K562 (cell line): Measurements from ENCODE around the gene INPP4B. TPM values are rescaled to one million over a fixed set of nuclear protein-coding genes. Genes with fewer than 3 reads are reported as not detected.

Experiments used
- ATAC-seq: fragments of 200-7000 bp; cut with Tn5 transposase; 3 replicates; pipeline ENCODE4 v1.9.1; 2020; ENCODE audit warnings: moderate library complexity
- BruUV-seq: library from RNA; stranded (reverse); fragments of 400-500 nt; replicated peaks from 2 replicates; lab custom pipeline; 2021; lab: Mats Ljungman, UMichigan
- CTCF ChIA-PET: fragments of 300-600 bp; formaldehyde crosslinking; extraction: SDS; loops from one replicate; lab custom pipeline; 2021; ENCODE audit warnings: low intra/inter-chr PET ratio; lab: Yijun Ruan, JAX
- POLR2A ChIA-PET: fragments of 300-600, 350-650 bp; sonication (Branson Sonifier 250); formaldehyde crosslinking; extraction: SDS; loops from one replicate; lab custom pipeline; 2021; ENCODE audit warnings: antibody characterized with exemption, inconsistent platforms; lab: Yijun Ruan, JAX
- DNase-seq, 4 experiments: peaks; one replicate each; pipeline versions ENCODE4 v3.0.0 to v3.0.0-alpha.2; 2011 to 2018; ENCODE audit warnings: low spot score in 3 of 4, mixed read lengths in 3 of 4; ENCODE audit errors: extremely low read depth in 1 of 4
- FAIRE-seq: peaks from 2 replicates; lab custom pipeline; 2011; peaks lifted over from hg19 to GRCh38; lab: Jason Lieb, UNC
- H2AFZ ChIP-seq: 2 replicates; pipeline ENCODE4 v1.6.0; 2011; ENCODE audit warnings: low read depth, low read length, control low read depth, inconsistent platforms
- H3K27ac ChIP-seq: fragments of 200-600 bp; 3 replicates; pipeline ENCODE4 v1.8.0; 2011; ENCODE audit warnings: low read depth, mild to moderate bottlenecking, control low read depth, inconsistent platforms, low read length, moderate library complexity, mixed read lengths; ENCODE audit errors: extremely low read depth
- H3K27me3 ChIP-seq, 2 experiments: fragments of 300-600 bp in 1 of 2; 2 replicates in 1 of 2; 3 replicates in 1 of 2; pipeline versions ENCODE4 v1.6.0 to v1.8.0; 2011; ENCODE audit warnings: inconsistent platforms in 2 of 2, low read length in 2 of 2, mild to moderate bottlenecking in 1 of 2, mixed read lengths in 1 of 2, moderate library complexity in 1 of 2; ENCODE audit not compliant: control insufficient read depth in 2 of 2, insufficient read depth in 2 of 2
- H3K36me3 ChIP-seq: fragments of 300-600 bp; 3 replicates; pipeline ENCODE4 v1.8.0; 2011; ENCODE audit warnings: mild to moderate bottlenecking, low read length, inconsistent platforms; ENCODE audit not compliant: control insufficient read depth, insufficient read depth
- H3K4me1 ChIP-seq, 2 experiments: fragments of 200-600 bp in 1 of 2; replicated peaks in 1 of 2; 2 replicates in 1 of 2; 3 replicates in 1 of 2; pipeline versions ENCODE4 v1.5.1 to v1.8.0; 2011; ENCODE audit warnings: inconsistent platforms in 2 of 2, low read length in 2 of 2, mild to moderate bottlenecking in 1 of 2, mixed read lengths in 1 of 2, moderate library complexity in 1 of 2; ENCODE audit not compliant: control insufficient read depth in 2 of 2, insufficient read depth in 2 of 2
- H3K4me2 ChIP-seq: 2 replicates; pipeline ENCODE4 v1.6.1; 2011; ENCODE audit warnings: low read length, control low read depth, inconsistent platforms, mixed read lengths; ENCODE audit not compliant: insufficient read depth
- H3K4me3 ChIP-seq: fragments of 200-600 bp; sonication (generic), shearing (Covaris generic); 2 replicates; pipeline ENCODE4 v1.5.1; 2016; ENCODE audit warnings: control low read depth, inconsistent platforms
- H3K79me2 ChIP-seq: fragments of 200-600 bp; 3 replicates; pipeline ENCODE4 v1.8.0; 2011; ENCODE audit warnings: low read length, inconsistent platforms; ENCODE audit not compliant: control insufficient read depth, insufficient read depth
- H3K9ac ChIP-seq, 2 experiments: 2 replicates each; pipeline versions ENCODE4 v1.6.0 to v1.6.1; 2011; ENCODE audit warnings: low read depth in 2 of 2, low read length in 2 of 2, control low read depth in 1 of 2, inconsistent platforms in 1 of 2, mild to moderate bottlenecking in 1 of 2, mixed read lengths in 1 of 2; ENCODE audit not compliant: insufficient read depth in 1 of 2
- H3K9me1 ChIP-seq: one replicate; pipeline ENCODE4 v1.6.0; 2011; ENCODE audit warnings: inconsistent platforms, mild to moderate bottlenecking, low read length, moderate library complexity; ENCODE audit not compliant: control insufficient read depth, insufficient read depth
- H3K9me3 ChIP-seq: replicated peaks from 2 replicates; pipeline ENCODE4 v1.5.1; 2011; ENCODE audit warnings: low read depth, low read length, inconsistent platforms; ENCODE audit not compliant: control insufficient read depth, insufficient read depth
- H4K20me1 ChIP-seq: replicated peaks from 2 replicates; pipeline ENCODE4 v1.6.1; 2011; ENCODE audit warnings: low read length, inconsistent platforms, mixed read lengths; ENCODE audit not compliant: control insufficient read depth, insufficient read depth
- NFRKB ChIP-seq: fragments of 450-650 bp; IDR thresholded peaks from 2 replicates; pipeline ENCODE4 v1.6.1; 2016; ENCODE audit warnings: low read depth
- ZNF444 ChIP-seq: fragments of 250-450 bp; sonication (Bioruptor Pico); IDR thresholded peaks from 2 replicates; pipeline ENCODE4 v1.4.0; 2020; ENCODE audit warnings: mild to moderate bottlenecking, moderate library complexity
- ZNF518B ChIP-seq: fragments of 250-450 bp; sonication (Bioruptor Pico); IDR thresholded peaks from 2 replicates; pipeline ENCODE4 v1.5.0; 2021; ENCODE audit warnings: mild to moderate bottlenecking, moderate library complexity
- WGBS: fragments of 100-300 bp; shearing (Covaris generic); methylation state at CpG from one replicate; pipeline ENCODE4 v1.1.6; 2016; ENCODE audit warnings: low coverage, mixed read lengths; ENCODE audit not compliant: insufficient coverage; ENCODE audit errors: missing lambda C conversion rate; 5-methylcytosine and 5-hydroxymethylcytosine counted together
- in situ Hi-C: fragments of 300-500 bp; cut with MboI; formaldehyde crosslinking; loops from 4 replicates; pipeline ENCODE4 v1.15.0; 2018; ENCODE audit warnings: inconsistent platforms, mixed read lengths
- intact Hi-C: fragments of 100-400 bp; cut with micrococcal nuclease; formaldehyde crosslinking; loops from 2 replicates; pipeline ENCODE4 v1.14.2; 2022
- polyA plus RNA-seq, 8 experiments: library from polyadenylated mRNA; depleted of rRNA in 4 of 8; stranded (reverse) in 5 of 8; unstranded in 3 of 8; fragments of >200 nt; fragmentation: Nextera tagmentation in 2 of 8; fragmentation: Illumina TruSeq in 1 of 8; extraction: Ambion mirVana in 2 of 8; extraction: Trizol in 1 of 8; gene quantifications; 2 replicates each; pipeline versions ENCODE4 v1.2.1 to v1.2.3, GENCODE V29; 2011 to 2014; ENCODE audit warnings: inconsistent platforms in 1 of 8, missing spikeins in 1 of 8
- total RNA-seq, 7 experiments: library from RNA; depleted of rRNA in 6 of 7; stranded (reverse); fragments of >200 nt in 6 of 7; fragmentation: Illumina TruSeq in 2 of 7; extraction: Trizol in 2 of 7; gene quantifications; 2 replicates each; pipeline versions ENCODE4 v1.2.1 to v1.2.3, GENCODE V29; 2011 to 2021; ENCODE audit warnings: low replicate concordance in 1 of 7

The INPP4B gene
- total and polyA plus RNA-seq, 9 of the 15 experiments (the other 6 are each of a cell fraction or from before 2014, with no cell fraction given) = 0.04 to 0.11 TPM; not detected in 7

GRCh38 chr4:142331132-142331531, 515.0 kb downstream of the INPP4B start:
- no peak for FAIRE-seq
- Histone ChIP-seq H3K27me3 (no peaks in the 10 kb centered on the region), H4K20me1 (no peaks in the 10 kb centered on the region), H3K36me3 (no peaks in the 10 kb centered on the region), H3K4me3 (no peak overlapping the region), H3K79me2 (no peaks in the 10 kb centered on the region), H3K27ac (no peak overlapping the region), H3K9me3 (no peaks in the 10 kb centered on the region), H3K9ac (no peak overlapping the region), H2AFZ (no peak overlapping the region), H3K4me1 (no peaks in the 10 kb centered on the region), H3K9me1 (no peaks in the 10 kb centered on the region), H3K4me2 (no peak overlapping the region)
- WGBS = 2% methylated on average over 4 of the region's 4 CpGs
- no peak for TF ChIP-seq ZNF444 (CRISPR knock-in tag)
- TF ChIP-seq NFRKB = no peak
- TF ChIP-seq ZNF518B (CRISPR knock-in tag) = no peak
- ChIA-PET CTCF (no interaction called here), POLR2A (no interaction called here)
- no TSS peak for BruUV-seq
- intact Hi-C loops (no loop called here), in situ Hi-C loops (no loop called here)
- no peak for ATAC-seq
- no peak for DNase-seq
